ENCODE results near the gene CXCL11.
"Not testable (repeated sequence)": the region's sequence is repeated elsewhere in the genome, so short reads cannot be mapped to it uniquely, and the experiment has no call there.

Gene CXCL11

DNA sequence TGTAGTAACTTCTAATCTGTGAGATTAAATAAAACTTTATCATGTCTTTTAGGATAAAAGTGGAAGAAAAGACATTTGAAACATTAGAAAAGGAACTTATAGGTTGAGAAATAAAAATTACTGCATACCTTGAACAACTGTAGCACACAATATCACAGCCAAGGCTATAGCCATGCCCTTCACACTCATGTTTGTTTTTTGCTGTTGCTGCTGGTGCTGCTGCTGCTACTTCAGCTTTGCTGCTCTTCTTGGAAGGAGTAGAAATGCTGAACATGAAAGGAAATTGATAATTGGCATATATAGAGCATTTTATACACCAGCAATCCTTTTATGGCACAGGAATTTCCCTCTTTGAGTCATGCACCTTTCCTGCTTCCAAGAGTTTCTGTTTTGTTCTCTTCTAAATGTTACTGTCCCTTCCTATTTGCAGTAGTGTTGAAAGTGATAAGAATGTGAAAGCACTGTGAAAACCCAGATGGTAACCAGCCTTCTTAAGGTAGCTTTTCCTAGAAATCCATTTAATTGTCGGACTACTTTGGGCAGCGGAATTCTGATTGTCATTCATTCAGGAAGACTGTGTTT lies at the start of gene CXCL11:
CXCL11 (minus strand) TSS at position 272 of the 582 bp plus-strand sequence; CDS start at position 189, 83 bp downstream.
- no peak for DNase-seq (ENCODE audit: low read depth)

DNA sequence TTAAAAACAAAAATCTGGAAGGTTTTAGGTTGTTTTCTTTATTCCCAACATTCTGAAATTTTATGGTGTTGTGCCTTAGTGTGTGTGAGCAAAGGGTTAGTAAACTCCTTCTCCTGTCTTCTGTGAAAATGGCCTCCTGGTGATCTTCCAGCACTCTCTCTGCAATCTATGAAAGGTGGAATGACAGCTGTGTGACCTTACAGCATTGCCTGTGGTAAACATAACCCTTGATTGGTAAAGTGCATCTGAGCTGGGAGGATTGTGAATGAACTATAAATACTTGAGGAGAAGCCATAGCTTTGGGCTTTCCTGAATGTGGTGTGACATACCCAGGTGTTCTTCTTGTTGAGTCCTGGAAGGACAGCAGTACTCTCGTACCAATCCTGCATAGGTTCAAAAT lies 48.7 kb upstream of the CXCL11 start:
- DNase-seq (ENCODE audit: low read depth): no peak

DNA sequence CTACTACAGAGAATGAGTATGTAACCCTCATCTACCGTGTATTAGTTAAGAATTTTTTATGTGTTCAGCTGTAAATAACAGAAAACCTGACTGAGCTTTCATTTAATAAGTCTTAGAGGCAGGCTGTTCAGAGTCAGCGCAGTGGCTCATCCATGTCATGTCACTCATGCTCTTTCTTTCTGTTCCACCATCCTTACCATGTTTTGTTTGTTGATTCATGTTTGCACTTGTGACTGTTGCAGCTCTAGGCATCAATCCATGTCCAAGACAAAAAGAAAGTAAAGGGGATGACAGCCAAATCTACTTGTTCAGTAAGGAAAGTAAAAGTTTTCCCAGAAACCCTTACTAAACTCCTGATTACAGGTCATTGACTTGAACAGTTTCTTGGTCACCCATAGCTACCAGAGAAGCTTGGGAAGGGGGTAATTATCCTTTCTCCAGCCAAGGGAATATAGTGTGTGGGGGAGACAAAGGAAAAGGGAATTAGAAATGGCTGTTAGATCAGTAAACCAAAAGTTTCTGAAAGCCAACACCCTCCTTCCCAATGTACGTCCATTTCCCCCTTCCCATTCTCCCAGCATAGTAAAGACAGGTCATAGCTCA lies 47.6 kb upstream of the CXCL11 start:
- no peak for DNase-seq (ENCODE audit: low read depth)

DNA sequence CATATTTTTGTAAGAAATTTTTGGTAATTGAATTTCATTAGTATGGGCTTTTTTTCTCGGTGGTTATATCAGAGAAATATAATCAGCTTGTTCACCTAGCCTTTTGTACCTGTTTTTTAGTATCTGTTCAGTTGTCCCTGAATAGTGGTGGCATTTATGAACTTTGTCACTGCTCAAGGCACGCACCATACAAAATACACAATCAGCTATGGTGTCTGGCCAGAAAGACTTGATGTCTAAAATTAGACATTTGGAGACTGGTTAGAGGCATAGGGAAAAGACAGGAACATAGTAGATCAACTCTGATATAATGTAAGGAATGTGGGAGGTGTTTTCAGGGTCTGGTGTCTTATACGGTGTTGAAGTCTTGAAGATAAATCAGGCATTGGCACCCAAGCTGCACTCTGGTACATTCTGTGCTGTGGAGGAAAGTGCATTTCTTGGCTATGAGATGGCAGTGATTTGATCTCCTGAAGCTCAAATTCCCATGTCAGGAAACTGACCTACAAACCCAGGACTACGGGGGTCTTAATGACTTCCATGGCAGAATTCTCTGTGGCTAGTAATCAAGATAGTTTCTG lies 42.3 kb upstream of the CXCL11 start:
- DNase-seq (ENCODE audit: low read depth): no peak

DNA sequence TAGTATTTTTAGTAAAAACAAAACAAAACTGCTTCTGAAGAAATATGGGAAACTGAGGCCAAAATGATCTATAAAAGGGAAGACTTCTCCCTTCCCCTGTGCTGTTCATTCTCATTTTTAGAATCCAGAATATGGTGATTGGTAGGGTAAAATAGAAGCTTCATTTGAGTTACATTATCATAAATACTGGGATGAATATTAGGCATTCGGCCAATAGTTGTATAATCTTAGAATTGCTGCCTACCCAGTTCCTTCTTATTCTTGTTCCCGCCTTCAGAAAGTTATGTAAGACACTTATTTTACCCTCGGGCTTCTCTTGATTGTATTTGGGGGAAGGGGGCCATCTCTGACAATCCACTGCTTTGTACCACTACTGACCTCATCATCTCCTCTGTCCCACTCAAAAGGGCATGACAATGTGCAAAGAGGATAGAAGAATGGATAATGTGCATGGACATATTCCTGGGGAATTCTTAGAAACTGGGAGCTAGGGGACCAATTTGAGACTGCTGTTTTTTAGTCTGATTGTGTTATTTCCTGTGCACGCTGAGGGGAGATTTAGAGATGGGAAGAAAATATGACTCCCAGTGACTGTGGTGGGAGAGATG lies 39.2 kb upstream of the CXCL11 start:
- DNase-seq (ENCODE audit: low read depth): no peak

DNA sequence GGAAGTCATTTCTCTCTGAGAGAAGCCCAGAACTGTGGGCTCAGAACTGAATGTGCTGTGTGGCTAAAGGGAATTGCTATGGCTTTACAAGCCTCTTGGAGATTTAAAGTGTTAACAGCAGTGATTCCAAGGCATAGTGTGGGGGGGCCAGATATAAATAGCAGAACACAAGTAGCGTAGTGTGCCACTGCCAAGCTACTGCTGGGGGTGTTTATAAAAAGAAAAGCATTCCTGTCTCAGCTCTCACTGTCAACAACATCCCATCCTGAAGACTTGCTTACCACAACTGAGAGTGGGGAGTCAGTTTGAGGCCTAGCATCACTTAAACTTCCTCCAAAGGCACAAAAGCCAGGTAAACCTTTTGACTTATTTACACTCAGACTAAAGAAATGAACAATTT lies 38.6 kb upstream of the CXCL11 start, which contains the start of gene ART3:
ART3 (plus strand) TSS at position 242 of the 400 bp plus-strand sequence. CDS start 1,181 bp downstream, outside the sequence.
- DNase-seq (ENCODE audit: low read depth): no peak

DNA sequence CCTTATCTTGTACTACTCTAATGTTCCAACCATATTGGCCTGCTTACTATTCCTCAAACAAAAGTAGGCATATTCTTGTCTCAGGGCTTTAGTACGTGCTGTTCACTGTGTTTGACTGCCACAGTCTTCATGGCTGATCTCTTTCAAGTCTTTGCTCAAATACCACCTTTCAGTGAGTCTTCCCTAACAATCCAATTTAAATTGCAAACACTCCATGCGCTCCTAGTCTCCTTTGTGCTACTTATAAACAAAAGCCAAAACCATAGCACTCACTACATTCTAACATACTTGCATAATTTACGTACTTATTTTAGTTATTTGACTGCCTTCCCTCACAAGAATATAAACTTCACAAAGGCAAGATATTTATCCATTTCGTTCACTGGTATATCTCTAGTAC lies 36.9 kb upstream of the CXCL11 start:
- no peak for DNase-seq (ENCODE audit: low read depth)

DNA sequence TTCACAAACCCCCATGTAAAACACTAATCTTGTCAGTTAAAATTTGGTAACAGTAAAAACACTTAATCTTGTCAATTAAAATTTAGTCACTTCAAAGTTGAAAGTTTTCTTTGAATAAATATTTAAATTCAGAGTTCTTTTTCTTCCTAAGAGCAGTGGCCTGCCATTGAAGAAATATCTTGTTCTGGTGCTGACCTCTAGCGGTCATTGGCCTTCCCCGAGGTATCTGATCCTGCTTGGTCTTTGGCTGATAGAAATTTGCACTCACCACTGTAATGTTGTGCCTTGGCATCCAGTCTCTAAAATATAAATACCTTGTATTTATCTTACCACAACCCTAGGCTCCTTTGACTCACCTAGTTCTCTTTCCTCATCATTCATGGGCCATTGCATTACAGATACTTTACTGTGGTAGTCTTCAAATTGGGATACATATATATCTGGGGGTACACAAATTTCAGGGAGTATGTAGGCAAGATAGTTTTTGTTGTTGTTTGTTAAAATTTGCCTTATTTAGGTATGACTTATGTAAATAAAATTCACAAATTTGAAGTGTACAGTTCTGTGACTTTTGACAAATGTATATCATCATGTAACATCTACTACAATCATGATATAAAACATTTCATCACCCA lies 31.9 kb upstream of the CXCL11 start:
- peak; percentile 57 for DNase-seq (ENCODE audit: low read depth)

DNA sequence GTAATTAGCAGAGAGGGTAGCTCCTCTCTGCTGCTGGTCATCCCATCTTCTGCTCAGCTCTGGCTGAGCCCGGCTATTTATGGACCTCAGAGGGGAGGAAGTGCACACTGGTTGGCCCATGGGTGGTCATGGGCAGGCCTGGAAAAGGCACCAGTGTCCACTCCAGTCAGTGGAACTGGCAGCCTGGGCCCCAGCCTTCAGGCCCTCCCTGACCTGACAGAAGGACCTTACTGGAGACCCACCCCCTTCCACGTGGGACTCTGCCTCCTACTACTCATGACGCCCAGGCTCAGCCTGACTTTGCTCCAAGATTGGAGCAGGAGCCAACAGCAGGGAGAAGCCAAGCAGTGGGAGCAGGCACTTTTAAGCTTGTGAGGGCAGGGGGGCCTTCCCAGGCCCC lies 30.7 kb upstream of the CXCL11 start:
- no peak for DNase-seq (ENCODE audit: low read depth)

DNA sequence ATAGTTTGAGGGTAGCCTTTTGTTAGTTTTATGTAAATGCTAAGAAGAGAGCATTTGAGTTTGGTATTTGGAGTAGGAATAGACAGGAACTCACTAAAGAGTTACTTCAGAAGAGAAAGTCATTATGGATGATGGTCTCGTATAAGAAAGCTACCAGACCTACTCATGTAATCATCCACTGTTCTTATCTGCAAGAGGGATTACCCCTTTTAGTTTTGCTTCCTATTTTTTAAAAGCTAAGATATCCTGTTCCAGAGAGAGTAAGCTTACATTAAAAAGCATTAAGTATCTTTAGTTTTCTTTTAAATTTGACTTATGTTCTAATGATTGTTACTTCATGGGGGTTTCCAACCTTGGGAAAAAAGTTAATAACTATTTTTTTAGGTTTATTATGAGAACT lies 26.1 kb upstream of the CXCL11 start:
- no peak for DNase-seq (ENCODE audit: low read depth)

DNA sequence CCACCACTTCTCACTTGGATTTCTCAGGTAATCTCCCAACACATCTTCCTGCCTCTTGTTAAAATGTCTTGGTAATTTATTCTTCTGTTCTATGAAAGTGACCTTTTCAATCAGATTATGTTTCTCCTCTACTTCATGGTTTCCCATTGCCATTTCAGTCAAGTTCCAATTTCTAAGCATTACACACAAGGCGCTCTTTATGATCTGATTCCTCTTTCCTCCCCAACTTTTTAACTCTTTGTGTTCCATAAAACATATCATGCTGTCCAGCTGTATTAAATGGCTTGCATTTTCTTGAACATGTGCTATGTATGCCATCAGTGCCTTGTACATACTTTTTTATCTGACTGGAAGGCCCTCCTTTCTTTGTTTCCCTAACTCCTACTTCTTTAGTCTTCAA lies 25.6 kb upstream of the CXCL11 start:
- DNase-seq (ENCODE audit: low read depth): no peak

DNA sequence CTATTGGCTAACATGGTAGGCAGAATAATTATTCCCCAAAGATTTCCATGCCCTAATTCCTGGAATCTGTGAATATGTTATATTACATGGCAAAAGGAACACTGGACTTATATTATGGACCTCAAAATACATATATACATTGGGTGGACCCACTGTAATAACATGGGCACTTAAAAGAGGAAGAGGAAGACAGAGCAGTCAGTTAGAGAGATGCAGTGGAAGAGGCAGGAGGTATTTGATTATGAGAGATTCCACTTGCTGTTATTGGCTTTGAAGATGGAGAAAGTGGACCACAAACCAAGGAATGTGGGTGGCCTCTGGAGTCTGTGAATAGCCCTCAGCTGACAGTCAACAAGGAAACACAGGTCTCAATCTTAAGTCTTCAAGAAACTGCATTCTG lies 24.6 kb upstream of the CXCL11 start:
- DNase-seq (ENCODE audit: low read depth): no peak

DNA sequence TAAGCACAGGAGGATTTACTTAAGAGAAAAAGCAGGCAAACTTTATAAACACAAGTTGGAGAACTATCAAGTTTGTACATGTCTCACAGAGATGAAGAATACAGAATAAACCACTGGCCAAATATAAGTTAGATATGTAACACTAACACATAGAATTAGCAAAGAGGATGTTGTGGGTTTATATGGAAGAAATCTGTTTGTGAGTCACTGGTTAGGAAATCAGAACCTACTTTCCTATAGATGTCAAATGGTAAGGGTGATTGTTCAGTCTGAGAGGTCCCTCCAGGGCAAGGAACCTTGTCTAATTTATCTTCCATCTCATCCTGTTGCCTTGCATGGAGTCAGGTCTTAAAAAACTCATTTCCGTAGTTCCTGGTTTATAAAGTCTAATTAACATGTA lies 23.9 kb upstream of the CXCL11 start:
- DNase-seq (ENCODE audit: low read depth): no peak

DNA sequence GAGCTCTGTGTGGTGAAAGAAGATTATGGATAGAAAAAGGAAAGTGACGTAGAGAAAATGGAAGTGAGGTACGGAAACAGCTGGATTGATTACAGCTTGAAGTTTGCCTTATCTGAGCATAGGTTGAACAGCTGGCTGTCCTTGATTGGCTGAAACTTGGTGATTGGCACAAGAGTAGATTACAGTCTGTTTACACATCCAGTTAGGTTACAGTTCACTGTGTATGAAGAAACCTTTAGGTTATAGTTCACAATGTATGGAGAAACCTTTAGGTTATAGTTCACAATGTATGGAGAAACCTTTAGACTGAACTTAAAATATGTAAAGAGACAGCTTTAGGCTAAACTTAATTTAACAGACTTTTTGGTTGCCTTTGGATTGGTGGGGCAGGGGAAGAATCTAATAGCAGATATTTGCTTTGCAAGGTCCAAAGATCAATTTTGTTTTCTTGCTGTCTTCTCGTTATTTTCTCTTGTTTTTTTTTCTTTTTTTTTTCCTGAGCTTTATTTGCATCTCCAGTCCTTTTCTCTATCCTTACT lies 23.1 kb upstream of the CXCL11 start:
- no peak for DNase-seq (ENCODE audit: low read depth)

DNA sequence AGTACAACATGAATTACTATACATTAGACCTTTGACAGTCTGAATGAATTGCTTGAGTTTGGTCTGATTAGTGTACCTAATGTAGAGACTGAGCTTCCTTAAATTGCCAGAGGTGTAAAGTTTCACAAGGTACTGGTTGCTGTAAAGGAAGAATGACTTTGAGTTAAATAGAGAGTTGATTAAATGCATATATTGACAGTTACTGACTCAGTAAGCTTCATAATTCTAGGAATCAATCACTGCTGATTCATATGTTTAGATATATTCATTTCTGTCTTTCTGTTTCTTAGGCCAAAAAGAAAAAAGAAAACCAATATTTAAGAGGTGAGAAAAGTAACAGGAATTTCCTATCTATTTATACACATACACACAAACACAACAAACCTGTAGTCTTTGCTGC lies 22.4 kb upstream of the CXCL11 start:
- DNase-seq (ENCODE audit: low read depth): no peak

DNA sequence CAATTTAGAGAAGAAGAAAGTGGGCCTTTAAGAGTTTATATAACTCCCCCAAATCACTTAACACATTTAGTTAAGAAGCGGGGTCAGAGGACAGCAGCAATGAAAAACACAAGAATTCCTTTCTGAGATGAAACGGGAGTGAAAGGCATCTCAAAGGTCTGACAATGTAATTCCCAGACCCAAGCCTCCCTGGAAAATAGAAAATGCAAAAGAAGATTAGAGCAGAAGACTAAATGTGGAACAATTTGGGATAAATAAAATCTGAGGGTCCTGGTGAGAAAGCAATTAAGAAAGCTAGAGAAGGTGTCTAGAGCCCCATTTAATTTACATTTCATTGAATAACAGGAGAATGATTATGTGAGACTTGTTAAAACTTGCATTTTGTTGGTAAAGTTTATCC lies 19.6 kb upstream of the CXCL11 start:
- DNase-seq (ENCODE audit: low read depth): no peak

DNA sequence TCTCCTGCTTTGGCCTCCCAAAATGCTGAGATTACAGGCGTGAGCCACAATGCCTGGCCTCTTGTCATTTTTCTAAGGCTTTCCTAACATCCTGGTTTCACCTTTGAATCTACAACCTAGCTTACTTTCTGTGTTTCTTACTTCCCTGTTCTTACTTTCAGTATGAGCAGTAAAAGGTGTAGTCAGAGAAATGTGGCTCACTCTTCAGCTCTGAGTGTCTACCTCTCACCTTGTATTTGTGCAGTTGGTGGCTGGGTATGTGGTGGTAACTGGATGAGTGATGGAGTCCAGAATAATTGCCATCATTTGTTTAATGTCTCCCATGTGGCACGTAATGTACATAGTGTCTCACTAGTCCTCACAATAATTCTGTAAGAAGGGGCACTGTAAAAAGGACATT lies 19.1 kb upstream of the CXCL11 start:
- DNase-seq (ENCODE audit: low read depth): no peak

DNA sequence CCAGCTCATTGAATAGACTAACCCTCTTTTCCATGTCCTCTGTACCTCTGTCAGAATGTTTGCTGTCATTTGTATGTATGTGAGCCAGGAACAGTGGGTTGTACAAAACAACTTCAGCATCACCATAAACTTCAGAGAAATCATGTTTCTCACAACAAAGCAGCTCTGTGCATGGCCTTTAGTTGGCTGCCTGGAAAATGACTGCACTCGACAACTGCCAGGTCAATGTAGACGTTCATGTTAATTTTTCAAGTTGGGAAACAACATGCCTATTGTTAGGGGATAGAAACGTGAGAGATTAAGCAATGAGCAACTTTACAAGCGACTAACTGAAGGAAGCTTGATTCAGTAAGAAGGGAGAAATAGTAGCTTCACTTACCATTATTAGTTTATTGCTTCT lies 17.9 kb upstream of the CXCL11 start:
- no peak for DNase-seq (ENCODE audit: low read depth)

DNA sequence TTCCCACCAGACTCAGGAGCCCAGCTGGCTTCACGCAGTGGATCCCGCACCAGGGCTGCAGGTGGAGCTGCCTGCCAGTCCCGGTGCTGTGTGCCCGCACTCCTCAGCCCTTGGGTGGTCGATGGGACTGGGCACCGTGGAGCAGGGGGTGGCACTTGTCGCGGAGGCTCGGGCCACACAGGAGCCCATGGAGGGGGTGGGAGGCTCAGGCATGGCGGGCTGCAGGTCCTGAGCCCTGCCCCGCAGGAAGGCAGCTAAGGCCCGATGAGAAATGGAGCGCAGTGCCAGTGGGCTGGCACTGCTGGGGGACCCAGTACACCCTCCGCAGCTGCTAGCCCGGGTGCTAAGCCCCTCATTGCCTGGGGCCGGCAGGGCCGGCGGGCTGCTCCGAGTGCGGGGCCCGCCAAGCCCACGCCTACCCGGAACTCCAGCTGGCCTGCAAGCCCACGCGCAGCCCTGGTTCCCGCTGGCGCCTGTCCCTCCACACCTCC lies 14.7 kb upstream of the CXCL11 start:
- not testable (repeated sequence) for DNase-seq (ENCODE audit: low read depth)

DNA sequence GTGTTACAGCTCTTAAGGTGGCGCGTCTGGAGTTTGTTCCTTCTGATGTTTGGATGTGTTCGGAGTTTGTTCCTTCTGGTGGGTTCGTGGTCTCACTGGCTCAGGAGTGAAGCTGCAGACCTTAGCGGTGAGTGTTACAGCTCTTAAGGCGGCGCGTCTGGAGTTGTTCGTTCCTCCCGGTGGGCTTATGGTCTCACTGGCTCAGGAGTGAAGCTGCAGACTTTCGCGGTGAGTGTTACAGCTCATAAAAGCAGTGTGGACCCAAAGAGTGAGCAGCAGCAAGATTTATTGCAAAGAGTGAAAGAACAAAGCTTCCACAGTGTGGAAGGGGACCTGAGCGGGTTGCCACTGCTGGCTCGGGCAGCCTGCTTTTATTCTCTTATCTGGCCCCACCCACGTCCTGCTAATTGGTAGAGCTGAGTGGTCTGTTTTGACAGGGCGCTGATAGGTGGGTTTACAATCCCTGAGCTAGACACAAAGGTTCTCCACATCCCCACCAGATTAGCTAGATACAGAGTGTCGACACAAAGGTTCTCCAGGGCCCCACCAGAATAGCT lies 14.1 kb upstream of the CXCL11 start:
- DNase-seq (ENCODE audit: low read depth): not testable (repeated sequence)

DNA sequence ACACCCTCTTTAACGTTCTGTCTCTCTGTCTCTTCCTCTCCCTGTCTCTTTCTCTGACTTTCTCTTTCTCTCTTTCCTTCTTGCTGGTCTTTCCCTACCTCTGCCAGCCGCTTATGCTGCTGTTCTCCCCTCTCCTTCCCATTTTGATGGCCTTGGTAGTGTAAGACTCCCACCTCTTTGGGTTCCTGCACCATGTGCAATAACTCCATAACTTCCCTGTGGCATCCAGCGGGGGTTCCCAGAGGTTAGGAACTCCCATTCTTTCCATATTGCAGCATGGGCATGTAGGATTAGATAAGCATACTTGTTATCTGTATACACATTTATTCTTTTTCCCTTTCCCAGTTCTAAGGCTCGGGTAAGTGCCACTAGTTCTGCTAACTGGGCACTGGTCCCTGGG lies 8.8 kb upstream of the CXCL11 start:
- not testable (repeated sequence) for DNase-seq (ENCODE audit: low read depth)

DNA sequence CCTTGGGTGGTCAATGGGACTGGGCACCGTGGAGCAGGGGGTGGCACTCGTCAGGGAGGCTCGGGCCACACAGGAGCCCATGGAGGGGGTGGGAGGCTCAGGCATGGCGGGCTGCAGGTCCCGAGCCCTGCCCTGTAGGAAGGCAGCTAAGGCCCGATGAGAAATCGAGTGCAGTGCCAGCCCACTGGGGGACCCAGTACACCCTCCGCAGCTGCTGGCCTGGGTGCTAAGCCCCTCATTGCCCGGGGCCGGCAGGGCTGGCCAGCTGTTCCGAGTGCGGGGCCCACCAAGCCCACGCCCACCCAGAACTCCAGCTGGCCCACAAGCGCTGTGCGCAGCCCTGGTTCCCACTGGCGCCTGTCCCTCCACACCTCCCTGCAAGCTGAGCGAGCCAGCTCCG lies 7.4 kb upstream of the CXCL11 start:
- not testable (repeated sequence) for DNase-seq (ENCODE audit: low read depth)

Data from stimulated activated CD8-positive, alpha-beta memory T cell treated with anti-CD3 and anti-CD28 coated beads, Interleukin-15, amount 100 ng/mL, for 1 hour (primary cell).